HUES6 (cell line): Measurements from ENCODE around the gene CALML5.

Experiments
- H3K27ac ChIP-seq: 2 replicates; pipeline ENCODE4 v1.7.0; 2013; ENCODE audit warnings: low read depth, mild to moderate bottlenecking, low read length, inconsistent platforms
- H3K27me3 ChIP-seq: 2 replicates; pipeline ENCODE4 v1.6.1; 2013; ENCODE audit warnings: low read length; ENCODE audit not compliant: control insufficient read depth, insufficient read depth
- H3K36me3 ChIP-seq: 2 replicates; pipeline ENCODE4 v1.6.1; 2013; ENCODE audit warnings: low read length; ENCODE audit not compliant: control insufficient read depth, insufficient read depth
- H3K4me1 ChIP-seq: 2 replicates; pipeline ENCODE4 v1.6.1; 2013; ENCODE audit warnings: low read length; ENCODE audit not compliant: control insufficient read depth, insufficient read depth
- H3K4me3 ChIP-seq: 2 replicates; pipeline ENCODE4 v1.5.1; 2013; ENCODE audit warnings: low read depth, low read length
- H3K9ac ChIP-seq: one replicate; pipeline ENCODE4 v1.6.1; 2013; ENCODE audit warnings: mild to moderate bottlenecking, low read length
- H3K9me3 ChIP-seq: 2 replicates; pipeline ENCODE4 v1.6.1; 2013; ENCODE audit warnings: low read depth, low read length; ENCODE audit not compliant: control insufficient read depth, insufficient read depth

CALML5 gene

DNA sequence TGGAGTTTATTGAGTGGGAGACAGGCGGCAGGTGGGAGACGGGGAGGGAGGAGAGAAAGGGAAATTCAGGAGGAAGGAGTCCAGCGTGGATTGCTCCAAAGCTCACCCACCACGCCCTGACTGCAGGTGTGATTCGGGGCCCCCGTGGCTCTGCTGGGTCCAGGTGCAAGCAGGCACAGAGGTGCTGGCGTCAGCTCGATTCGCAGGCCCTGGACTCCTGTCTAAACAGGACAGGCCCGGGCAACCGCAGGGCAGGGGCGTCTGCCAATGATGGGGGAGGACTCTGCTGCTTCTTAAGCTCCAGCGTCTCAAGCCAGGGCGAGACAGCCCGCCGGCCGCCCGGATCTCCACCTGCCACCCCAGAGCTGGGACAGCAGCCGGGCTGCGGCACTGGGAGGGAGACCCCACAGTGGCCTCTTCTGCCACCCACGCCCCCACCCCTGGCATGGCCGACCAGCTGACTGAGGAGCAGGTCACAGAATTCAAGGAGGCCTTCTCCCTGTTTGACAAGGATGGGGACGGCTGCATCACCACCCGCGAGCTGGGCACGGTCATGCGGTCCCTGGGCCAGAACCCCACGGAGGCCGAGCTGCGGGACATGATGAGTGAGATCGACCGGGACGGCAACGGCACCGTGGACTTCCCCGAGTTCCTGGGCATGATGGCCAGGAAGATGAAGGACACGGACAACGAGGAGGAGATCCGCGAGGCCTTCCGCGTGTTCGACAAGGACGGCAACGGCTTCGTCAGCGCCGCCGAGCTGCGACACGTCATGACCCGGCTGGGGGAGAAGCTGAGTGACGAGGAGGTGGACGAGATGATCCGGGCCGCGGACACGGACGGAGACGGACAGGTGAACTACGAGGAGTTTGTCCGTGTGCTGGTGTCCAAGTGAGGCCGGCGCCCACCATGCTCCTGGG, 25.5 kb upstream of the CALML5 start, which contains the start of gene CALML3:
Gene CALML3, plus strand, starts transcription at position 321 of the 920 bp plus-strand sequence. Its CDS starts 125 bp downstream, at position 446.
- Histone ChIP-seq H3K4me3 (no peak within 1 kb of the TSS), H3K9ac (no peak within 1 kb of the TSS), H3K4me1 (no peaks in the 10 kb centered on the region), H3K27ac (no peak within 1 kb of the TSS), H3K36me3 (no peaks in the 10 kb centered on the region), H3K27me3 (no peaks in the 10 kb centered on the region), H3K9me3 (peaks cover 2% of the 10 kb centered on the region; the same call in 1 of the 2 replicates)

- H3K27ac ChIP-seq: no peak overlapping the region
- no peak overlapping the region for H3K9ac ChIP-seq
- H3K9me3 ChIP-seq: peaks cover 11% of the 10 kb centered on the region
- H3K27me3 ChIP-seq: no peaks in the 10 kb centered on the region
- no peaks in the 10 kb centered on the region for H3K36me3 ChIP-seq
- no peaks in the 10 kb centered on the region for H3K4me1 ChIP-seq
- no peak overlapping the region for H3K4me3 ChIP-seq
Observed at GRCh38 chr10:5523796-5524574, 24.6 kb upstream of the CALML5 start.

DNA sequence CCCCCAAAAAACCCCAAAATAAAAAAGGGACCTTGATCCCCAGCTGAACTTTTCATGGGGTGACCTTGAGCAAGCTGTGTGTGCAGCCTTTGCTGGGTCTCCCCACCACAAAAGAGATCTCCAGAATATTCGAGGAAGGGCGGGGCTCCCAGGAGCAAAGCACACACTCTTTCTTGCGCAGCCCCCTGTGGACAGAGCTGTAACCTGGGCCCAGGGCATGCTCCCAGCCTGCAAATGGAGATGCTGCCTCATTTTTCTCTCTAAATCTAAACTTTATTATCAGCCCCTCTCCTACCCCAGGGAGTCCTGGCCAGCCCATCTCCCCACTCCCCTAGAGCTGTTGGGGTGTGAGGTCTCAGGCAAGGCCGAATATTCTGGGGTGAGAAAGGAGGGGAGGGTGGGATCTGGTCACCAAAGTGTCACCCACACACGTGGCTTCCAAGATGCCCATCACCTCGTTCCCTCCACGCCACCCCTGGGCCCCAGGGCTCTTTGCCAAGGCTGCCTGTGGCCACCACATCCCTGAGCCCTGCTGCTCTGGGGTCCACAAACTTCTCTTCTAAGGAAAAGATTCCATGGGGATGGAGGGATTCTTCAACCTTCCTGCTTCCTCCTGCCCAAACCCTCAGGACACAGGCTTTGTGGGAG, 23.7 kb upstream of the CALML5 start:
- H3K27ac ChIP-seq: no peak overlapping the region
- H3K36me3 ChIP-seq: no peaks in the 10 kb centered on the region
- no peaks in the 10 kb centered on the region for H3K27me3 ChIP-seq
- H3K9me3 ChIP-seq: peaks cover 18% of the 10 kb centered on the region
- no peak overlapping the region for H3K4me3 ChIP-seq
- H3K9ac ChIP-seq: no peak overlapping the region
- H3K4me1 ChIP-seq: no peaks in the 10 kb centered on the region

GRCh38 chr10:5519054-5519453, 19.7 kb upstream of the CALML5 start:
- Histone ChIP-seq H3K4me1 (no peaks in the 10 kb centered on the region), H3K27ac (no peak overlapping the region), H3K4me3 (no peak overlapping the region)

DNA sequence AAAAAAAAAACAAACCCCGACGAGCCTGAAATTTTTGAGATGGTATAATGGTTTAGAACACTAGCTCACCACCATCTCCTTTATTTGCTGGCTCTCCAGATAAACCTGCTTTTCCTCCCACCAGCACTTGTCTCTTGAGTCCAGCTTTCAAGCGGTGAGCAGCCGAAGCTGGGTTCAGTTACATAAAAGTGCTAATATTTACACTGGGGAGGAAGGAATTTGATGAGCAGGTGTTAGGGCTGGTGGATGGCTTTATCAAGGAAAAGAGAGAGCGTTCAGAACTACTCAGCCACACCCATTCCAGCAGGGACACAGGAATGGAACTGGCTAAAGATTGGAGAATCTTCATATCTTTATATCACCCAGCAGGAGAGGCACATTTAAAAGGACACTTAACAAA, 18.8 kb upstream of the CALML5 start:
- Histone ChIP-seq H3K4me3 (no peak overlapping the region), H3K27ac (no peak overlapping the region), H3K4me1 (no peaks in the 10 kb centered on the region), H3K9ac (no peak overlapping the region), H3K9me3 (peaks cover 18% of the 10 kb centered on the region), H3K36me3 (no peaks in the 10 kb centered on the region), H3K27me3 (no peaks in the 10 kb centered on the region)

More at GRCh38 chr10:5519054-5519453, 19.7 kb upstream of the CALML5 start:
- no peaks in the 10 kb centered on the region for H3K27me3 ChIP-seq
- H3K9ac ChIP-seq: no peak overlapping the region
- H3K36me3 ChIP-seq: no peaks in the 10 kb centered on the region
- H3K9me3 ChIP-seq: peaks cover 18% of the 10 kb centered on the region

DNA sequence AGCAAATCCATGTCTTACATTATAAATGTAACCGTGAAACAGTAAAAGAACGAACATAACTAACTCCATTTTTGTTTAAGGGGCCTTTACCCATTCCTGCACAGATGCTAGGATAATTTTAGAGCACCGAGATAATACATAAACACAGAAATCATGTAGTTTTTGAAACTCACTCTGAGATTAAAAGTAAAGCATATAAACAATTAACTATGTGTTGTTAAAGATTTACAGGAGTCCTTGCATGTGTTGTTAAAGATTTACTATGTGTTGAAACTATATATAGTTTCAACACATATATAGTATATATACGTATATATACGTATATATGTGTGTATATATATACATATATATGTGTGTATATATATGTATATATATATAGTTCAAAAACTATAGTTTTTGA, 18.2 kb upstream of the CALML5 start:
- Histone ChIP-seq H3K4me3 (no peak overlapping the region), H3K9ac (no peak overlapping the region), H3K27ac (no peak overlapping the region), H3K27me3 (no peaks in the 10 kb centered on the region), H3K9me3 (peaks cover 18% of the 10 kb centered on the region), H3K4me1 (no peaks in the 10 kb centered on the region), H3K36me3 (no peaks in the 10 kb centered on the region)

- Histone ChIP-seq H3K9me3 (peaks cover 18% of the 10 kb centered on the region), H3K27ac (no peak overlapping the region), H3K9ac (no peak overlapping the region), H3K36me3 (no peaks in the 10 kb centered on the region), H3K4me1 (no peaks in the 10 kb centered on the region), H3K27me3 (no peaks in the 10 kb centered on the region), H3K4me3 (no peak overlapping the region)
Observed at GRCh38 chr10:5515948-5516761, 16.8 kb upstream of the CALML5 start.

DNA sequence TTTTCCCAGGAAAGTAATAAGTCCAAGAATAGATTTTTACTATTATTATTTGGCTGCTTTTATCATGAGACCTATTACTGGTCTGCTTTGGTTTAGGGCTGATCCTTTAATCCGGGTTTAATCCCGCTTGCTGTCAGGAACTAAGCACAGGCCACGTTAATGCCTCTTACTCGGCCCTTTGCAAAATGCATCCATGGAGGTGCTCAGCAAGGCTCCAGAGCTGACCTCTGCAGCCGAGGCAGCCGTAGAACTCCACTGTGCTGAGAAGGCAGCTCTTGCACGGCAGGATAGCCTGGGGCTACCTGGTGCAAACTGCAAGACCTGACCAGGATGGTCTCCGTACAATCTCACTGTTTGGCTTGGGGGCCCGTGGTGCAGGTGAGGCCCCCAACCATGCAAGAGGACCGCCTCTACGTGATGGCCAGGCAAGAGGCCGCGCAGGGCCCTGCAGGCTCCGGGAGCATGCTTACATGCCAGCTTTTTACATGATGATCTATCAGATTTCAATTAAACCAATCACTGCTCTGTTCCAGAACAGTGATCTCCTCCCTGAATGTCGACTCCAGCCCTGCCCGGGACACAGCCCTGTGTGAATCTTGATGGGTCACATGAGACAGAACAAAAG, 15.0 kb upstream of the CALML5 start:
- H3K36me3 ChIP-seq: no peaks in the 10 kb centered on the region
- H3K9me3 ChIP-seq: peaks cover 11% of the 10 kb centered on the region; the same call in 1 of the 2 replicates
- no peaks in the 10 kb centered on the region for H3K4me1 ChIP-seq
- H3K27me3 ChIP-seq: no peaks in the 10 kb centered on the region
- no peak overlapping the region for H3K4me3 ChIP-seq
- no peak overlapping the region for H3K9ac ChIP-seq
- no peak overlapping the region for H3K27ac ChIP-seq

- Histone ChIP-seq H3K9ac (no peak overlapping the region), H3K4me3 (no peak overlapping the region), H3K27me3 (no peaks in the 10 kb centered on the region), H3K4me1 (no peaks in the 10 kb centered on the region), H3K36me3 (no peaks in the 10 kb centered on the region), H3K27ac (no peak overlapping the region), H3K9me3 (no peaks in the 10 kb centered on the region)
Observed at GRCh38 chr10:5512881-5513612, 13.7 kb upstream of the CALML5 start.
